GM23338 (cell line): ENCODE results near the gene RAP1GAP2. TPM values are rescaled to one million over a fixed set of nuclear protein-coding genes. Genes with fewer than 3 reads are reported as not detected.

ENCODE experiments used
- ATAC-seq: fragments of 200-7000 bp; cut with Tn5 transposase; 3 replicates; pipeline ENCODE4 v1.9.1; 2020
- DNase-seq: peaks from one replicate; pipeline ENCODE4 v3.0.0-alpha.2; 2015; ENCODE audit warnings: low spot score
- H2AFZ ChIP-seq: fragments of 200-600 bp; sonication (generic); 2 replicates; pipeline ENCODE4 v1.8.0; 2016; ENCODE audit warnings: antibody characterized with exemption, mild to moderate bottlenecking, moderate library complexity
- H3F3A ChIP-seq: fragments of 200-600 bp; sonication (generic); replicated peaks from 2 replicates; pipeline ENCODE4 v1.8.0; 2017; ENCODE audit warnings: antibody characterized with exemption, mixed run types, low read depth
- H3K27ac ChIP-seq: fragments of 200-600 bp; sonication (generic); 2 replicates; pipeline ENCODE4 v1.6.1; 2016; ENCODE audit warnings: low read depth
- H3K27me3 ChIP-seq: fragments of 200-600 bp; sonication (generic); 2 replicates; pipeline ENCODE4 v1.8.0; 2016; ENCODE audit warnings: mild to moderate bottlenecking, mixed run types, moderate library complexity; ENCODE audit not compliant: insufficient read depth
- H3K36me3 ChIP-seq: fragments of 200-600 bp; sonication (generic); 2 replicates; pipeline ENCODE4 v1.8.0; 2016; ENCODE audit warnings: mild to moderate bottlenecking; ENCODE audit not compliant: insufficient read depth
- H3K4me1 ChIP-seq: fragments of 200-600 bp; sonication (generic); 2 replicates; pipeline ENCODE4 v1.8.0; 2016; ENCODE audit warnings: mild to moderate bottlenecking, moderate library complexity; ENCODE audit not compliant: insufficient read depth
- H3K4me2 ChIP-seq: fragments of 200-600 bp; sonication (generic); 2 replicates; pipeline ENCODE4 v1.7.1; 2017; ENCODE audit warnings: mixed run types
- H3K4me3 ChIP-seq: fragments of 200-600 bp; sonication (generic); 2 replicates; pipeline ENCODE4 v1.6.1; 2016; ENCODE audit warnings: mixed run types
- H3K79me2 ChIP-seq: fragments of 200-600 bp; sonication (generic); replicated peaks from 2 replicates; pipeline ENCODE4 v1.8.0; 2017; ENCODE audit warnings: mild to moderate bottlenecking; ENCODE audit not compliant: insufficient read depth
- H3K9me2 ChIP-seq: fragments of 200-600 bp; sonication (generic); 2 replicates; pipeline ENCODE4 v1.8.0; 2017; ENCODE audit not compliant: insufficient read depth
- H4K20me1 ChIP-seq: fragments of 200-600 bp; sonication (generic); replicated peaks from 2 replicates; pipeline ENCODE4 v1.8.0; 2017; ENCODE audit warnings: mild to moderate bottlenecking; ENCODE audit not compliant: insufficient read depth
- H3K27ac Mint-ChIP-seq: 2 replicates; pipeline ENCODE4 v1.8.0; 2020; ENCODE audit warnings: inconsistent platforms, mild to moderate bottlenecking, moderate library complexity, mixed read lengths
- H3K27me3 Mint-ChIP-seq: 3 replicates; pipeline ENCODE4 v1.8.0; 2022; ENCODE audit warnings: low read depth, mild to moderate bottlenecking, moderate library complexity, mixed read lengths, inconsistent platforms; ENCODE audit not compliant: insufficient read depth, poor library complexity
- H3K36me3 Mint-ChIP-seq: 3 replicates; pipeline ENCODE4 v1.8.0; 2021; ENCODE audit warnings: low read depth, mild to moderate bottlenecking, inconsistent platforms, moderate library complexity, mixed read lengths
- H3K4me1 Mint-ChIP-seq: 3 replicates; pipeline ENCODE4 v1.8.0; 2020; ENCODE audit warnings: mild to moderate bottlenecking, inconsistent platforms, mixed read lengths
- H3K4me3 Mint-ChIP-seq: 3 replicates; pipeline ENCODE4 v1.8.0; 2021; ENCODE audit warnings: moderate library complexity, mild to moderate bottlenecking, inconsistent platforms, mixed read lengths
- H3K9me3 Mint-ChIP-seq: 3 replicates; pipeline ENCODE4 v1.8.0; 2020; ENCODE audit warnings: moderate library complexity, mild to moderate bottlenecking, inconsistent platforms, mixed read lengths
- CREB1 ChIP-seq: fragments of 250-450 bp; sonication (Bioruptor Pico); IDR thresholded peaks from 2 replicates; pipeline ENCODE4 v1.5.0; 2020; ENCODE audit warnings: low read depth, mild to moderate bottlenecking, moderate library complexity
- EZH2 ChIP-seq: fragments of 200-600 bp; sonication (generic); IDR thresholded peaks from one replicate; pipeline ENCODE4 v1.8.0; 2017; ENCODE audit warnings: antibody characterized with exemption, mild to moderate bottlenecking, low read depth; ENCODE audit not compliant: unreplicated experiment
- NANOG ChIP-seq: IDR thresholded peaks from 2 replicates; pipeline ENCODE4 v1.6.1; 2016; ENCODE audit warnings: antibody characterized with exemption, borderline replicate concordance
- ZNF114 ChIP-seq: fragments of 250-450 bp; sonication (Bioruptor Pico); IDR thresholded peaks from 2 replicates; pipeline ENCODE4 v1.5.0; 2020; ENCODE audit warnings: mild to moderate bottlenecking, moderate library complexity
- ZNF331 ChIP-seq: fragments of 250-450 bp; sonication (Bioruptor Pico); IDR thresholded peaks from 2 replicates; pipeline ENCODE4 v1.5.0; 2020; ENCODE audit warnings: low read depth, mild to moderate bottlenecking, moderate library complexity
- polyA plus RNA-seq: library from polyadenylated mRNA; unstranded; fragments of >200 nt; fragmentation: Nextera tagmentation; extraction: Ambion mirVana; gene quantifications from 2 replicates; pipeline ENCODE4 v1.2.1, GENCODE V29; 2016
- total RNA-seq: library from RNA; depleted of rRNA; stranded (reverse); fragments of >200 nt; shearing (Covaris generic); gene quantifications from 2 replicates; pipeline ENCODE4 v1.2.3, GENCODE V29; 2014
- TF ChIP-seq, protein P1 (sequence below): IDR thresholded peaks from one replicate; pipeline ENCODE4 v1.6.1; 2018; ENCODE audit warnings: antibody characterized with exemption; ENCODE audit not compliant: unreplicated experiment
- TF ChIP-seq, protein P2 (sequence below): fragments of 250-450 bp; sonication (Bioruptor Pico); IDR thresholded peaks from 2 replicates; pipeline ENCODE4 v1.5.0; 2020; ENCODE audit warnings: mild to moderate bottlenecking, moderate library complexity
- TF ChIP-seq, protein P3 (sequence below), 2 experiments: fragments of 200-600 bp in 1 of 2; sonication (generic) in 1 of 2; conservative IDR thresholded peaks; 2 replicates each; pipeline versions ENCODE4 v1.5.1 to v1.6.1; 2016 to 2017; ENCODE audit warnings: antibody characterized with exemption in 2 of 2, low read depth in 2 of 2, mild to moderate bottlenecking in 2 of 2, moderate library complexity in 1 of 2
- TF ChIP-seq, protein P4 (sequence below): IDR thresholded peaks from 2 replicates; pipeline ENCODE4 v1.6.1; 2016; ENCODE audit warnings: antibody characterized with exemption

The RAP1GAP2 gene
- total and polyA plus RNA-seq, 2 experiments from 2014 or later = 17.8 to 46.1 TPM

DNA sequence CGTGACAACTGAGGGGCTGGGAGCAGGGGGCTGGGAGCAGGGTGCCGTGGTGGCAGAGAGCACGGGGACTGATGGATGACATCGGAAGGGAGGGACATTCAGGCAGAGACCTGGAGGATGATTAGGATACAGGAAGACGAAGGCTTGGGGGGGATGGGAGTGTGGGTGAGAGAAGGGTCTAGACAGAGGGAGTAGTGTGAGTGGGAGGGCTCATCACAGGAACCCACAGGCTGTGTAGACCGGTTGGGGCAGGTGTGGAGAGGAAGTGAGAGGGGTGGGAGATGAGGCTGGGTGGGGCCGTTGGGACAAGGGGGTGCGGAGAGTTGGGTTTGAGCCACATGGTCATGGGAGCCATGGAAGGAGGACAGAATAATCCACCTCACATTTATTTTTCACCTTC, 83.8 kb downstream of the RAP1GAP2 start:
- no peak overlapping the region for H3K4me3 Mint-ChIP-seq
- H3K4me1 Mint-ChIP-seq = peaks cover 57% of the 10 kb centered on the region

DNA sequence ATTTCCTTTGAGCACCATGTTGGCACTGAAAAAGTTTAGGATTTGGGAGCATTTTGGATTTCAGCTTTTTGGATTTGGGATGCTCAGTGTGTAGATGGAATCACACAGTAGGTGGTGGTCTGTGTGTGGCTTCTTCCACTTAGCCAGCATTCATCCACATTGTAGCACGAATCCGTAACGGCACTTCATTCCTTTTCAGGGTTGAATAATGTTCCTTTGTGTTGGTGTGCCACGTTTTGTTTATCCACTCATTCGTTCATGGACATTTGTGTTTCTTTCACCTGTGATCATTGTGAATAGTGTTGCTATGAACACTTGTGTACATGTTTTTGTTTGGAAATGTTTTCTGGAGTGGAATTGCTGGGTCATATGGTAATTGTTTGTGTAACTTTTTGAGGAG, 85.1 kb downstream of the RAP1GAP2 start:
- H3F3A ChIP-seq = peaks cover 6% of the 10 kb centered on the region; the same call in 1 of the 2 replicates
- no peak for ATAC-seq
- H3K4me3 Mint-ChIP-seq = no peak overlapping the region
- peaks cover 11% of the 10 kb centered on the region for H3K36me3 Mint-ChIP-seq
- peaks cover 99% of the 10 kb centered on the region for H3K79me2 ChIP-seq
- no peak for DNase-seq
- no peak overlapping the region for H3K4me3 ChIP-seq
- H3K4me1 Mint-ChIP-seq = peaks cover 53% of the 10 kb centered on the region
- no peaks in the 10 kb centered on the region for H3K36me3 ChIP-seq
- H3K27ac ChIP-seq = no peak overlapping the region
- H4K20me1 ChIP-seq = peaks cover 28% of the 10 kb centered on the region
- H2AFZ ChIP-seq = no peak overlapping the region
- peaks cover 33% of the 10 kb centered on the region for H3K4me1 ChIP-seq
- H3K9me2 ChIP-seq = no peaks in the 10 kb centered on the region
- H3K27me3 ChIP-seq = no peaks in the 10 kb centered on the region
- peaks cover 18% of the 10 kb centered on the region for H3K27me3 Mint-ChIP-seq
- H3K27ac Mint-ChIP-seq = no peak overlapping the region
- no peaks in the 10 kb centered on the region; the same call in 2 of the 3 replicates for H3K9me3 Mint-ChIP-seq
- no peak overlapping the region for H3K4me2 ChIP-seq
- TF ChIP-seq, protein P1, sequence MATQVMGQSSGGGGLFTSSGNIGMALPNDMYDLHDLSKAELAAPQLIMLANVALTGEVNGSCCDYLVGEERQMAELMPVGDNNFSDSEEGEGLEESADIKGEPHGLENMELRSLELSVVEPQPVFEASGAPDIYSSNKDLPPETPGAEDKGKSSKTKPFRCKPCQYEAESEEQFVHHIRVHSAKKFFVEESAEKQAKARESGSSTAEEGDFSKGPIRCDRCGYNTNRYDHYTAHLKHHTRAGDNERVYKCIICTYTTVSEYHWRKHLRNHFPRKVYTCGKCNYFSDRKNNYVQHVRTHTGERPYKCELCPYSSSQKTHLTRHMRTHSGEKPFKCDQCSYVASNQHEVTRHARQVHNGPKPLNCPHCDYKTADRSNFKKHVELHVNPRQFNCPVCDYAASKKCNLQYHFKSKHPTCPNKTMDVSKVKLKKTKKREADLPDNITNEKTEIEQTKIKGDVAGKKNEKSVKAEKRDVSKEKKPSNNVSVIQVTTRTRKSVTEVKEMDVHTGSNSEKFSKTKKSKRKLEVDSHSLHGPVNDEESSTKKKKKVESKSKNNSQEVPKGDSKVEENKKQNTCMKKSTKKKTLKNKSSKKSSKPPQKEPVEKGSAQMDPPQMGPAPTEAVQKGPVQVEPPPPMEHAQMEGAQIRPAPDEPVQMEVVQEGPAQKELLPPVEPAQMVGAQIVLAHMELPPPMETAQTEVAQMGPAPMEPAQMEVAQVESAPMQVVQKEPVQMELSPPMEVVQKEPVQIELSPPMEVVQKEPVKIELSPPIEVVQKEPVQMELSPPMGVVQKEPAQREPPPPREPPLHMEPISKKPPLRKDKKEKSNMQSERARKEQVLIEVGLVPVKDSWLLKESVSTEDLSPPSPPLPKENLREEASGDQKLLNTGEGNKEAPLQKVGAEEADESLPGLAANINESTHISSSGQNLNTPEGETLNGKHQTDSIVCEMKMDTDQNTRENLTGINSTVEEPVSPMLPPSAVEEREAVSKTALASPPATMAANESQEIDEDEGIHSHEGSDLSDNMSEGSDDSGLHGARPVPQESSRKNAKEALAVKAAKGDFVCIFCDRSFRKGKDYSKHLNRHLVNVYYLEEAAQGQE = no peak
- no peak for TF ChIP-seq CREB1 (CRISPR knock-in tag)
- TF ChIP-seq, protein P2, sequence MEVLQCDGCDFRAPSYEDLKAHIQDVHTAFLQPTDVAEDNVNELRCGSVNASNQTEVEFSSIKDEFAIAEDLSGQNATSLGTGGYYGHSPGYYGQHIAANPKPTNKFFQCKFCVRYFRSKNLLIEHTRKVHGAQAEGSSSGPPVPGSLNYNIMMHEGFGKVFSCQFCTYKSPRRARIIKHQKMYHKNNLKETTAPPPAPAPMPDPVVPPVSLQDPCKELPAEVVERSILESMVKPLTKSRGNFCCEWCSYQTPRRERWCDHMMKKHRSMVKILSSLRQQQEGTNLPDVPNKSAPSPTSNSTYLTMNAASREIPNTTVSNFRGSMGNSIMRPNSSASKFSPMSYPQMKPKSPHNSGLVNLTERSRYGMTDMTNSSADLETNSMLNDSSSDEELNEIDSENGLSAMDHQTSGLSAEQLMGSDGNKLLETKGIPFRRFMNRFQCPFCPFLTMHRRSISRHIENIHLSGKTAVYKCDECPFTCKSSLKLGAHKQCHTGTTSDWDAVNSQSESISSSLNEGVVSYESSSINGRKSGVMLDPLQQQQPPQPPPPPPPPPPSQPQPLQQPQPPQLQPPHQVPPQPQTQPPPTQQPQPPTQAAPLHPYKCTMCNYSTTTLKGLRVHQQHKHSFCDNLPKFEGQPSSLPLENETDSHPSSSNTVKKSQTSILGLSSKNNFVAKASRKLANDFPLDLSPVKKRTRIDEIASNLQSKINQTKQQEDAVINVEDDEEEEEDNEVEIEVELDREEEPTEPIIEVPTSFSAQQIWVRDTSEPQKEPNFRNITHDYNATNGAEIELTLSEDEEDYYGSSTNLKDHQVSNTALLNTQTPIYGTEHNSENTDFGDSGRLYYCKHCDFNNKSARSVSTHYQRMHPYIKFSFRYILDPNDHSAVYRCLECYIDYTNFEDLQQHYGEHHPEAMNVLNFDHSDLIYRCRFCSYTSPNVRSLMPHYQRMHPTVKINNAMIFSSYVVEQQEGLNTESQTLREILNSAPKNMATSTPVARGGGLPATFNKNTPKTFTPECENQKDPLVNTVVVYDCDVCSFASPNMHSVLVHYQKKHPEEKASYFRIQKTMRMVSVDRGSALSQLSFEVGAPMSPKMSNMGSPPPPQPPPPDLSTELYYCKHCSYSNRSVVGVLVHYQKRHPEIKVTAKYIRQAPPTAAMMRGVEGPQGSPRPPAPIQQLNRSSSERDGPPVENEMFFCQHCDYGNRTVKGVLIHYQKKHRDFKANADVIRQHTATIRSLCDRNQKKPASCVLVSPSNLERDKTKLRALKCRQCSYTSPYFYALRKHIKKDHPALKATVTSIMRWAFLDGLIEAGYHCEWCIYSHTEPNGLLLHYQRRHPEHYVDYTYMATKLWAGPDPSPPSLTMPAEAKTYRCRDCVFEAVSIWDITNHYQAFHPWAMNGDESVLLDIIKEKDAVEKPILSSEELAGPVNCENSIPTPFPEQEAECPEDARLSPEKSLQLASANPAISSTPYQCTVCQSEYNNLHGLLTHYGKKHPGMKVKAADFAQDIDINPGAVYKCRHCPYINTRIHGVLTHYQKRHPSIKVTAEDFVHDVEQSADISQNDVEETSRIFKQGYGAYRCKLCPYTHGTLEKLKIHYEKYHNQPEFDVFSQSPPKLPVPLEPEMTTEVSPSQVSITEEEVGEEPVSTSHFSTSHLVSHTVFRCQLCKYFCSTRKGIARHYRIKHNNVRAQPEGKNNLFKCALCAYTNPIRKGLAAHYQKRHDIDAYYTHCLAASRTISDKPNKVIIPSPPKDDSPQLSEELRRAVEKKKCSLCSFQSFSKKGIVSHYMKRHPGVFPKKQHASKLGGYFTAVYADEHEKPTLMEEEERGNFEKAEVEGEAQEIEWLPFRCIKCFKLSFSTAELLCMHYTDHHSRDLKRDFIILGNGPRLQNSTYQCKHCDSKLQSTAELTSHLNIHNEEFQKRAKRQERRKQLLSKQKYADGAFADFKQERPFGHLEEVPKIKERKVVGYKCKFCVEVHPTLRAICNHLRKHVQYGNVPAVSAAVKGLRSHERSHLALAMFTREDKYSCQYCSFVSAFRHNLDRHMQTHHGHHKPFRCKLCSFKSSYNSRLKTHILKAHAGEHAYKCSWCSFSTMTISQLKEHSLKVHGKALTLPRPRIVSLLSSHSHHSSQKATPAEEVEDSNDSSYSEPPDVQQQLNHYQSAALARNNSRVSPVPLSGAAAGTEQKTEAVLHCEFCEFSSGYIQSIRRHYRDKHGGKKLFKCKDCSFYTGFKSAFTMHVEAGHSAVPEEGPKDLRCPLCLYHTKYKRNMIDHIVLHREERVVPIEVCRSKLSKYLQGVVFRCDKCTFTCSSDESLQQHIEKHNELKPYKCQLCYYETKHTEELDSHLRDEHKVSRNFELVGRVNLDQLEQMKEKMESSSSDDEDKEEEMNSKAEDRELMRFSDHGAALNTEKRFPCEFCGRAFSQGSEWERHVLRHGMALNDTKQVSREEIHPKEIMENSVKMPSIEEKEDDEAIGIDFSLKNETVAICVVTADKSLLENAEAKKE (CRISPR knock-in tag) = no peak

More for the DNA sequence above, 83.8 kb downstream of the RAP1GAP2 start:
- Histone ChIP-seq H3K4me3 (no peak overlapping the region), H3K27me3 (no peaks in the 10 kb centered on the region), H3K4me2 (no peak overlapping the region), H3K36me3 (no peaks in the 10 kb centered on the region), H3K9me2 (no peaks in the 10 kb centered on the region), H4K20me1 (peaks cover 20% of the 10 kb centered on the region), H3F3A (peaks cover 12% of the 10 kb centered on the region), H3K4me1 (peaks cover 39% of the 10 kb centered on the region), H2AFZ (no peak overlapping the region), H3K27ac (peak overlapping the region; percentile 32; the same call in 1 of the 2 replicates), H3K79me2 (peaks cover 99% of the 10 kb centered on the region)
- H3K27ac Mint-ChIP-seq = peak overlapping the region; percentile 66; the same call in 1 of the 2 replicates
- peaks cover 27% of the 10 kb centered on the region for H3K27me3 Mint-ChIP-seq
- DNase-seq (no peak), ATAC-seq (no peak)
- H3K9me3 Mint-ChIP-seq = no peaks in the 10 kb centered on the region; the same call in 2 of the 3 replicates
- TF ChIP-seq ZNF114 (CRISPR knock-in tag) (no peak), NANOG (no peak), ZNF331 (CRISPR knock-in tag) (no peak), EZH2 (no peak)
- TF ChIP-seq, protein P3, sequence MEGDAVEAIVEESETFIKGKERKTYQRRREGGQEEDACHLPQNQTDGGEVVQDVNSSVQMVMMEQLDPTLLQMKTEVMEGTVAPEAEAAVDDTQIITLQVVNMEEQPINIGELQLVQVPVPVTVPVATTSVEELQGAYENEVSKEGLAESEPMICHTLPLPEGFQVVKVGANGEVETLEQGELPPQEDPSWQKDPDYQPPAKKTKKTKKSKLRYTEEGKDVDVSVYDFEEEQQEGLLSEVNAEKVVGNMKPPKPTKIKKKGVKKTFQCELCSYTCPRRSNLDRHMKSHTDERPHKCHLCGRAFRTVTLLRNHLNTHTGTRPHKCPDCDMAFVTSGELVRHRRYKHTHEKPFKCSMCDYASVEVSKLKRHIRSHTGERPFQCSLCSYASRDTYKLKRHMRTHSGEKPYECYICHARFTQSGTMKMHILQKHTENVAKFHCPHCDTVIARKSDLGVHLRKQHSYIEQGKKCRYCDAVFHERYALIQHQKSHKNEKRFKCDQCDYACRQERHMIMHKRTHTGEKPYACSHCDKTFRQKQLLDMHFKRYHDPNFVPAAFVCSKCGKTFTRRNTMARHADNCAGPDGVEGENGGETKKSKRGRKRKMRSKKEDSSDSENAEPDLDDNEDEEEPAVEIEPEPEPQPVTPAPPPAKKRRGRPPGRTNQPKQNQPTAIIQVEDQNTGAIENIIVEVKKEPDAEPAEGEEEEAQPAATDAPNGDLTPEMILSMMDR (conservative IDR thresholded peaks at IDR 0.05; ENCODE audit: low read depth in 2 of 2) = no peak
- TF ChIP-seq, protein P4, sequence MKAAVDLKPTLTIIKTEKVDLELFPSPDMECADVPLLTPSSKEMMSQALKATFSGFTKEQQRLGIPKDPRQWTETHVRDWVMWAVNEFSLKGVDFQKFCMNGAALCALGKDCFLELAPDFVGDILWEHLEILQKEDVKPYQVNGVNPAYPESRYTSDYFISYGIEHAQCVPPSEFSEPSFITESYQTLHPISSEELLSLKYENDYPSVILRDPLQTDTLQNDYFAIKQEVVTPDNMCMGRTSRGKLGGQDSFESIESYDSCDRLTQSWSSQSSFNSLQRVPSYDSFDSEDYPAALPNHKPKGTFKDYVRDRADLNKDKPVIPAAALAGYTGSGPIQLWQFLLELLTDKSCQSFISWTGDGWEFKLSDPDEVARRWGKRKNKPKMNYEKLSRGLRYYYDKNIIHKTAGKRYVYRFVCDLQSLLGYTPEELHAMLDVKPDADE = no peak
- peaks cover 16% of the 10 kb centered on the region for H3K36me3 Mint-ChIP-seq
